Measurements from ENCODE around the gene OSBPL1A. TPM values are rescaled to one million over a fixed set of nuclear protein-coding genes. Genes with fewer than 3 reads are reported as not detected.
A peak's percentile ranks its signal among the peaks of the same experiment; 100 is the strongest.

Gene OSBPL1A
- 30.3 and 35.4 TPM in 2 replicates for total RNA-seq (2014; rRNA removed; shearing (Covaris generic))

DNA sequence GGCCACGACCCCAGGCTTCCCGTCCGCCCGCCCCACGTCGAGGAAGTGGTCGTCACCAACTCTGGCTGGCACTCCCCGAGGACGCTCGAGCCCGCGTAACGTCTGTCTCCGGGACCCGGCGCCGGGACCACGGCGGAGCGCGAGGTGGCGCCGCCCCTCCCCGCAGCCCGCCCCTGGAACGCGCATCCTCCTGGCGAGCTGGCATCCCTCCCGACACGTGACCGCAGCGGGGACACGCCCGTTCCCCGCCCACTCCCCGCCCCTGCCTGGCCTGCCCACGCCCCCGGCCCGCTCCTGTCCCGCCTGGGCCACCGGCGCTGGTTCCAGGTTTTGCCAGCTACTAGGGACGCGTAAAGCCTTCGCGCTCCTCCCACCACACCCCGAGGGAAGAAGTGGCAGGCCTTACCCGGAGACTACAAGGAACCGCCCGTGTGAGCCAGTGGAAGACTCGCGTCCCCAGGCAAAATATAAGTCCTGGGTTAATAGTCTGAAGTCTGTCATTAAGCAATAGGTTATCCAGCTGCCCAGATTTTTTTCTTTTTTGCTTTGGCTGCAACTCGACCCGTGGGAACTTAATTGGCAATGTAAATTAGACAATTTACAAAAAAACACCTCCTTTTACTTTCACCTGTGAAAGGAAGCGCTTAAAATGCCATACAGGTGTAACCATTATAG is at the start of gene OSBPL1A:
TSS of gene OSBPL1A (minus strand) at position 131 of the 675 bp plus-strand sequence. CDS start 20,291 bp downstream, outside the sequence.
- peak; percentile 92 for DNase-seq (ENCODE audit: low read depth)

DNA sequence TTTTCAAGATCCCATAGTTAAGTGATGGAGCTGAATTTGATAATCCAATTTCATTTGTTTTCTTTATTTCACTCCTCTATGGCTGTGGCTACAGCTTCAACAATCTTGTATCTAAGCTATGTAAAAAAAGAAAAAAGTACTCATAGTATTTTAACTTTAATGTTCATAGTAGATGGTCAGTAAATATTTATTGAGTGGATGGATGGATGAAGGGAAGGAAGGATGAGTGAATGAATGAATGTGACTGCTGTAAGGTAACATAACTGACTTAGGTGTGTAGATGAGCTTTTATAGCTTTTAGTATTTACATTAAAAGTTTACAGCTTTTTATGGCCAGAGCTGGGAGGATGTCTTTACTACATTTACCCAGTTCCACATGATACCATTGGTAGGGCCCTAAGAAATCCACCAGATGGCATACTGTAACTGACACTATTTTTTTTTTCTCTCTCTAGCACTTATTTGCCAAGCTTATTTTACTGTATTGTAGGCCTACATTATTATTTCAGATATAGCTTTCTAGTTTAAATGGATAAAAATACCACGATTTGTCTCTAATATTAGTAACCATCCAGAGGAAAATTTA is 49.4 kb upstream of the OSBPL1A start:
- DNase-seq (ENCODE audit: low read depth) = no peak

DNA sequence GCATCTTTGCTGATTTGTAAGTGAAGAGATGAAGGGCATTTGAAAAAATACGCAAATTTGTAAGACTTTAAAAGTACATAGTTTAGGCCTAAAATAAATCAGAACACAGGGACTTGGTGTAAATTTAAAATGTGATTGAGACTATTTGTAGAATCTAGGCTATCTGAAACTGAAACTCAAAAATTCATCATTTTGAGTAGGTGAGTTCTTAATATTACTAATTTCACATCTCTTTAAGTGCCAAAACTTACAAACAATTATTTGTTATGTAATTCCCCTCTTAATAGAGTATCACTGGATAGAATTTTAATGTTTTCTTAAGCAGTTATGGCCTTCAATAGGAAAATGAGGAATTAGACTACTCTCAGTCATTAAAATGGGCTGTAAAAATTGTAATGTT is 48.8 kb upstream of the OSBPL1A start:
- no peak for DNase-seq (ENCODE audit: low read depth)

- no peak for DNase-seq (ENCODE audit: low read depth)
Observed at GRCh38 chr18:24443870-24444269, 46.2 kb upstream of the OSBPL1A start.

- no peak for DNase-seq (ENCODE audit: low read depth)
Observed at GRCh38 chr18:24436939-24437338, 39.3 kb upstream of the OSBPL1A start.

- no peak for DNase-seq (ENCODE audit: low read depth)
Observed at GRCh38 chr18:24432618-24433017, 35.0 kb upstream of the OSBPL1A start.

DNA sequence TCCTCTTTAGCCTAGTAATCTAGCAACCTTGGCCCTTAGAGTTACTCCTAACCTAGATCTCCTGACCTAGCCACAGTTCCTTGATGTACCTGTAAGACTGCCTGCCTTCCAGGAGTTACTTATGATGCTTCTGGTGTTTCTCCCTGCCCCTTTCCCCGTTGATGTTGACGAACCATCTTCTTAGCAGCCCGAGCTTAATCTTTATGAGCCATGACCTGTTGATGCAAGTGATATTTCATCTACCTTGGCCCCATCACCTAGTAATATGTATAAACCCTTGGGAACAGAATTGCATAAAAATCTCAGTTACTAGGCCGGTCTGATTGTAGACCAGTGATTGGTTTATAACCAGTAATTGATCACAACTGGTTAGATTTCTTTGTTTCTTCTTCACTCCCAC is 31.6 kb upstream of the OSBPL1A start:
- no peak for DNase-seq (ENCODE audit: low read depth)

DNA sequence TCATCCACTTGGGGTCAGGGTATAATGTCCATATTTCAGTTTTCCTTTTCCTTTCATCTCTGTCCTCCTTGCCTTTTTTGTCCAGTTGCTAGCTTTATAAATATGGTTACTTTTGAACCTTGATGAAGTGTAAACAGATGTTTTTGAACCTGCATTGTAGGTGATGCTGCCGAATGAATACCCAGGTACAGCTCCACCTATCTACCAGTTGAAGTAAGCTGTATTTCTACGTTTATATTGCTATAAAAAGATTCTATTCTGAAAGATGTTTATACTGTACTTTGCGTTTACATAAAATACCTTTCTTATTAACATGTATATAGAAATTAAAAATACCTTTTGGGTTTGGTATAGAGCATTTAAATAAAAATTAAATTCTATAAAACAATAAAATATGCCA is 31.1 kb upstream of the OSBPL1A start:
- no peak for DNase-seq (ENCODE audit: low read depth)

- DNase-seq (ENCODE audit: low read depth) = peak; percentile 16
Observed at GRCh38 chr18:24427484-24427883, 29.9 kb upstream of the OSBPL1A start.

GRCh38 chr18:24426398-24427294 is 29.0 kb upstream of the OSBPL1A start, which contains the start of gene IMPACT:
IMPACT (plus strand) TSS chr18:24426670; CDS start chr18:24426757, 87 bp downstream.
- DNase-seq (ENCODE audit: low read depth) = peak; percentile 80

- DNase-seq (ENCODE audit: low read depth) = no peak
Observed at GRCh38 chr18:24426073-24426397, 28.4 kb upstream of the OSBPL1A start.

- no peak for DNase-seq (ENCODE audit: low read depth)
Observed at GRCh38 chr18:24421831-24422230, 24.2 kb upstream of the OSBPL1A start.

- DNase-seq (ENCODE audit: low read depth) = no peak
Observed at GRCh38 chr18:24420551-24420950, 22.9 kb upstream of the OSBPL1A start.

DNA sequence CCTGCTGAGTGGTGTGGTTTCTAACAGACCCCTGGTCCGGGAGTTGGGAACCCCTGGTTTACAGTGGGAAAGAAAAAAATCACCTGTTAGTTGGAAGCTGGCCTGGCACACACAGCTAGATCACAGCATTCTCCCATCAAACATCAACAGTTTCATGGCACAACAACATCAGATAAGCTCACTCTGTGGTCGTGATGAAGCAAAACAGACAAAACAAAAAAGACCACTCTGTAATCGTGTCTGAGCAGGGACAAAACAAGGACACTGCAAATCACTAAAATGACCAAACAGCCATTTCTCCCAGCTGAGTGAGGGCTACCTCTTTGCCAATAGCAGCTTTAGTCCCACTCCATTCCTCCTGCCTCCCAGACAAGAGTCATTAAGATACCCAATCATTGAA is 19.9 kb upstream of the OSBPL1A start:
- DNase-seq (ENCODE audit: low read depth) = no peak

DNA sequence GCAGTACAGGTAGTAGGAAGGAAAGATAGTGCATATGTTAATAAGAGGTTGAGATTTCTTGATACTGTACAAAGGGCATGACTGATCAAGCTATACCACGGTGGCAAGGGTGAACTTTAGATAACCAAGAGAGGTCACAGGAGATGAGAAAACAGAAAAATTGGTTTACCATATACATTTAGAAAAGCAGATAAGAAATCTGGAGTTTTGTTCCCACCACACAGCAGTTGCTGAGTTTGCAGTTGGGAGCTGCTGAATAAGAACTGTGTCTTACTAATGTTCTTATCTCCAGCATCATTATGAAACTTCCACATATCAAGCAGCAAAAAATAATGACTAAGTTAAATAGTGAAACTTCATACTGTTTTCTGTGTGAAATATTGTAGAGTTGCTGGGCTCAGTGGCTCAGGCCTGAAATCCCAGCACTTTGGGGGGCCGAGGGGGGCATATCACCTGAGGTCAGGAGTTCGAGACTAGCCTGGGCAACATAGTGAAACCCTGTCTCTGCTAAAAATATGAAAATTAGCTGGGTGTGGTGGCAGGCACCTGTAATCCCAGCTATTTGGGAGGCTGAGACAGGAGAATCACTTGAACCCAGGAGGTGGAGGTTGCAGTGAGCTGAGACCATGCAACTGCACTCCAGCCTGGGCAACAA is 16.9 kb upstream of the OSBPL1A start:
- no peak for DNase-seq (ENCODE audit: low read depth)

DNA sequence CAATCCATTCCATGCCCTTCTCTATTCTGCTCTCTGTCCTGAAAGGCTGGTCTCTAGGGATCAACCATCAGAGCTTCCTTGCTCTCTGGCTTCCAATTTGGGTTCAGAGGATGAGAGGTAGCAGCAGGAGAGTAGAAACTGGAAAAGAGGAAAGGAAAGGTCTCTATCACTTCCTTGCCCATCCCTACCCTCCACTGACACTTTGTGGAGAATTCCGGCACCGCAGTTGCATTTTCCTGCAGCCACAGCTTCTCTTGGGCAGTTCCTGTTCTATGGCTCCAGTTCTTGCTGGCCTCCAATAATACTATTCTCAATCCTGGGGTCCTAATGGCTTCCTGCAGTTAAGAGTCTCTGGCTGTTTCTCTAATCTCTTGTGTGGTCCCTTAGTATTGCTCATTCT is 15.5 kb upstream of the OSBPL1A start:
- DNase-seq (ENCODE audit: low read depth) = peak; percentile 40

GRCh38 chr18:24408496-24408895 is 10.9 kb upstream of the OSBPL1A start:
- no peak for DNase-seq (ENCODE audit: low read depth)

GRCh38 chr18:24404591-24404990 is 7.0 kb upstream of the OSBPL1A start:
- no peak for DNase-seq (ENCODE audit: low read depth)

GRCh38 chr18:24403076-24403475 is 5.5 kb upstream of the OSBPL1A start:
- DNase-seq (ENCODE audit: low read depth) = no peak

DNA sequence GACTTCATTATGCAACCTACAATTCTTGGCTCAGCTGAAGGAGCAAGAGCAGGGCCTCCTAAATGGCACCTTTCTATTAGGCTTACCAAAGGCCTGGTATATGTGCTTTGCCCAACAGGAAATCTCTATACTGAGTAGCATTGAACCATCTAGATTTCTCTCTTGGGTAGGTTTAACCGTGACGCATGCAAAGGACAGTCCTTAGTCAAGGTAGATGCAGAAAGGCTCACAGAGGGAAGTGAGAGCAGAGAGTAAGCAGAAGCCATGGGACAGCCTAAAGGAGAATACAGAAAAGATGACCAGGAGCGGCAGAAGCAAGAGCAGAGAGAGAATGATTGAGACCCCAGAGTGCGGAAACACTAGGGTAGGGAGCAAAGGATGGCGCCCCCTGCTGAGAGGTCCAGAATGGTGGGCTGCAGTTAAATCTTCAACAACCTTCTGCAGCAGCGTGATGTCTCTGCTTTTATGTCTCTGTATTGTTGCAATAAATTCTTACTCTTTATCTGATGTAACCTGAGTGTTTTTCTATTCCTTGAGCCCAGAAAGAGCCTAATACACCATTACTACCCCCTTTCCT is 4.7 kb upstream of the OSBPL1A start:
- DNase-seq (ENCODE audit: low read depth) = no peak

- no peak for DNase-seq (ENCODE audit: low read depth)
Observed at GRCh38 chr18:24400587-24400986, 3.0 kb upstream of the OSBPL1A start.

DNA sequence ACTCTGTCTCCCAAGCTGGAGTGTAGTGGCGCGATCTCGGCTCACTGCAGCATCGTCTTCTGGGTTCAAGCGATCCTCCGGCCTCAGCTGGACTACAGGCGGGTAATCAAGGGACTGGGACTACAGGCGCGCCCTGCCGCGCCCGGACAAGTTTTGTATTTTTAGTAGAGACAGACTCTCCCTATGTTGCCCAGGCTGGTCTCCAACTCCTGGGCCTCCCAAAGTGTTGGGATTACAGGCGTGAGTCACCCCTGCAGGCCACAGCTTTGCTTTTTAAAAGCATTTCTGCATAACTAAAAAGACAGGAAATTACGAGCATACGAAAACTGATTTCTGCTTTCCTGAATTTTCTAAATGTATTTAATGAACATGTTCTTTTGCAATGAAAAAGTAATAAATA is 916 bp upstream of the OSBPL1A start:
- DNase-seq (ENCODE audit: low read depth) = peak; percentile 74
